ENCODE results near the gene RNF26. TPM values are rescaled to one million over a fixed set of nuclear protein-coding genes. Genes with fewer than 3 reads are reported as not detected.
"Not testable (repeated sequence)": the region's sequence is repeated elsewhere in the genome, so short reads cannot be mapped to it uniquely, and the experiment has no call there.

Gene RNF26
- total RNA-seq, 1 experiment from 2014 or later = 69.0 TPM

GRCh38 chr11:119381181-119381988, 47.1 kb downstream of the RNF26 start, which contains the start of gene USP2:
TSS of gene USP2 (minus strand) at chr11:119381690. CDS start at chr11:119373480, 8,210 bp downstream.
- Histone ChIP-seq H3K36me3 (ENCODE audit: control insufficient read depth, insufficient read depth, low read length) (no peaks in the 10 kb centered on the region), H3K9me3 (ENCODE audit: control insufficient read depth, insufficient read depth, low read depth, low read length) (no peaks in the 10 kb centered on the region), H3K27me3 (ENCODE audit: control insufficient read depth, insufficient read depth, low read length) (no peaks in the 10 kb centered on the region), H3K4me3 (ENCODE audit: low read depth in 2 of 2, low read length in 2 of 2) (peak within 1 kb of the TSS; percentile 56 to 86), H3K4me1 (ENCODE audit: control insufficient read depth, insufficient read depth, low read length) (peaks cover 7% of the 10 kb centered on the region), H3K27ac (ENCODE audit: low read length) (peak within 1 kb of the TSS; percentile 57)
- no peak for TF ChIP-seq REST (IDR thresholded peaks at IDR 0.05; ENCODE audit: insufficient read depth in 1 of 2, low read depth in 2 of 2, low read length in 1 of 2)
- TF ChIP-seq POLR2AphosphoS5 (IDR thresholded peaks at IDR 0.05; ENCODE audit: low read depth, low read length) = 0 out of 2 replicates have a peak, but pooled peaks have one; percentile 35
- peak; percentile 100 for TF ChIP-seq SIN3A (IDR thresholded peaks at IDR 0.05; ENCODE audit: borderline replicate concordance, insufficient read depth, low read depth, low read length)
- TF ChIP-seq TCF7L2 (IDR thresholded peaks at IDR 0.05; ENCODE audit: low read depth, low read length) = 0 out of 2 replicates have a peak, but pooled peaks have one; percentile 13
- peak; percentile 99 for TF ChIP-seq CTCF (IDR thresholded peaks at IDR 0.05)
- in situ Hi-C loops (cut with HindIII; ENCODE audit: low pct_unique_long_range_greater_than_20kb, low sequenced_read_pairs) = no loop called here
- BruUV-seq (replicated peaks) = no TSS peak
- intact Hi-C loops (cut with micrococcal nuclease; ENCODE audit: unreplicated experiment) = loop anchor here (5.0 kb wide), 1 partner anchor 91 kb away; no protein-coding TSS in a partner anchor
- ATAC-seq = peak; percentile 99
- DNase-seq (ENCODE audit: low read depth, low spot score) = peak; percentile 78
- ChIA-PET POLR2A (interaction anchor here (0.6 to 1.0 kb wide), 2 partner anchors 32 to 274 kb away, joined by 3 to 4 read pairs; partner anchors contain the start of gene C2CD2L), CTCF (interaction anchor here (0.6 to 1.6 kb wide), 4 partner anchors 25 to 200 kb away, joined by 3 to 7 read pairs (median 4); no protein-coding TSS in a partner anchor)

GRCh38 chr11:119382101-119382500, 47.8 kb downstream of the RNF26 start:
- BruUV-seq (replicated peaks) = TSS peak; percentile 95
- Histone ChIP-seq H3K27me3 (ENCODE audit: control insufficient read depth, insufficient read depth, low read length) (no peaks in the 10 kb centered on the region), H3K9me3 (ENCODE audit: control insufficient read depth, insufficient read depth, low read depth, low read length) (no peaks in the 10 kb centered on the region), H3K4me3 (ENCODE audit: low read depth in 2 of 2, low read length in 2 of 2) (peak overlapping the region; percentile 56 to 86), H3K27ac (ENCODE audit: low read length) (peak overlapping the region; percentile 57), H3K36me3 (ENCODE audit: control insufficient read depth, insufficient read depth, low read length) (no peaks in the 10 kb centered on the region), H3K4me1 (ENCODE audit: control insufficient read depth, insufficient read depth, low read length) (peaks cover 3% of the 10 kb centered on the region; the same call in 1 of the 2 replicates)
- POLR2A ChIA-PET = interaction anchor here (1.4 kb wide), 1 partner anchor 93 kb away, joined by 3 read pairs; no protein-coding TSS in a partner anchor
- in situ Hi-C loops (cut with HindIII; ENCODE audit: low pct_unique_long_range_greater_than_20kb, low sequenced_read_pairs) = no loop called here
- intact Hi-C loops (cut with micrococcal nuclease; ENCODE audit: unreplicated experiment) = loop anchor here (5.0 kb wide), 1 partner anchor 90 kb away; no protein-coding TSS in a partner anchor
- CTCF ChIA-PET = interaction anchor here (0.6 kb wide), 1 partner anchor 200 kb away, joined by 3 read pairs; no protein-coding TSS in a partner anchor
- ATAC-seq (no peak), DNase-seq (ENCODE audit: low read depth, low spot score) (no peak)
- TF ChIP-seq CTCF (IDR thresholded peaks at IDR 0.05) = no peak
- no peak for TF ChIP-seq TCF7L2 (IDR thresholded peaks at IDR 0.05; ENCODE audit: low read depth, low read length)
- TF ChIP-seq POLR2AphosphoS5 (IDR thresholded peaks at IDR 0.05; ENCODE audit: low read depth, low read length) = no peak
- no peak for TF ChIP-seq SIN3A (IDR thresholded peaks at IDR 0.05; ENCODE audit: borderline replicate concordance, insufficient read depth, low read depth, low read length)
- TF ChIP-seq REST (IDR thresholded peaks at IDR 0.05; ENCODE audit: insufficient read depth in 1 of 2, low read depth in 2 of 2, low read length in 1 of 2) = no peak

- POLR2A ChIA-PET = interaction anchor here (1.4 to 1.6 kb wide), 2 partner anchors 14 to 92 kb away, joined by 3 to 4 read pairs; no protein-coding TSS in a partner anchor
- BruUV-seq (replicated peaks); in situ Hi-C loops (cut with HindIII; ENCODE audit: low pct_unique_long_range_greater_than_20kb, low sequenced_read_pairs); ATAC-seq; H3K27ac ChIP-seq (ENCODE audit: low read length); CTCF ChIA-PET; H3K27me3 ChIP-seq (ENCODE audit: control insufficient read depth, insufficient read depth, low read length); DNase-seq (ENCODE audit: low read depth, low spot score); H3K9me3 ChIP-seq (ENCODE audit: control insufficient read depth, insufficient read depth, low read depth, low read length); H3K4me1 ChIP-seq (ENCODE audit: control insufficient read depth, insufficient read depth, low read length); H3K36me3 ChIP-seq (ENCODE audit: control insufficient read depth, insufficient read depth, low read length): not testable (repeated sequence)
- H3K4me3 ChIP-seq (ENCODE audit: low read depth in 2 of 2, low read length in 2 of 2) = peak overlapping the region; percentile 56 to 86
- intact Hi-C loops (cut with micrococcal nuclease; ENCODE audit: unreplicated experiment) = loop anchor here (5.0 kb wide), 1 partner anchor 90 kb away; no protein-coding TSS in a partner anchor
Measured at GRCh38 chr11:119382513-119382912, 48.2 kb downstream of the RNF26 start.

All from Panc1 (cell line).